GM18868 (cell line): ENCODE results near the gene STX5.
"Not testable (repeated sequence)": the region's sequence is repeated elsewhere in the genome, so short reads cannot be mapped to it uniquely, and the experiment has no call there.

Experiments used
- ATAC-seq: cut with Tn5 transposase; IDR thresholded peaks from one replicate; pipeline ENCODE4 v1.9.1; 2021; ENCODE audit warnings: mild to moderate bottlenecking, moderate library complexity; ENCODE audit not compliant: unreplicated experiment

STX5 gene

GRCh38 chr11:62788991-62789390 lies 42.9 kb downstream of the STX5 start:
- ATAC-seq: no peak

GRCh38 chr11:62787005-62787759 lies 44.7 kb downstream of the STX5 start, which contains the start of gene TMEM179B:
Gene TMEM179B (plus strand): TSS chr11:62787402. CDS start chr11:62787432, 30 bp downstream.
- ATAC-seq: peak; percentile 69

- ATAC-seq: peak; percentile 74
These were observed 45.4 kb downstream of the STX5 start for GRCh38 chr11:62786318-62787004.

- no peak for ATAC-seq
These were observed 49.1 kb downstream of the STX5 start for GRCh38 chr11:62782753-62783152.

GRCh38 chr11:62778441-62778840 lies 53.4 kb downstream of the STX5 start:
- no peak for ATAC-seq

- no peak for ATAC-seq
These were observed 54.5 kb downstream of the STX5 start for GRCh38 chr11:62777389-62777788.

- no peak for ATAC-seq
These were observed 56.2 kb downstream of the STX5 start for GRCh38 chr11:62775646-62776045.

GRCh38 chr11:62774407-62774806 lies 57.4 kb downstream of the STX5 start:
- no peak for ATAC-seq

- peak; percentile 84 for ATAC-seq
These were observed 60.5 kb downstream of the STX5 start, which contains the start of gene TAF6L for GRCh38 chr11:62771144-62772021. Gene TAF6L (plus strand): TSS chr11:62771396. CDS start chr11:62775784, 4,388 bp downstream.

- peak; percentile 2 for ATAC-seq
These were observed 61.1 kb downstream of the STX5 start for GRCh38 chr11:62770778-62771143.

GRCh38 chr11:62760867-62761227 lies 71.0 kb downstream of the STX5 start:
- not testable (repeated sequence) for ATAC-seq

GRCh38 chr11:62757846-62758788 lies 73.7 kb downstream of the STX5 start:
- ATAC-seq: no peak
